GM12864 (cell line): ENCODE data around the gene PTGS1.
"Not testable (repeated sequence)": the region's sequence is repeated elsewhere in the genome, so short reads cannot be mapped to it uniquely, and the experiment has no call there.

ENCODE experiments used
- DNase-seq: peaks from one replicate; pipeline ENCODE4 v3.0.0-alpha.2; 2011; ENCODE audit warnings: low read depth
- H3K4me3 ChIP-seq: 2 replicates; pipeline ENCODE4 v1.5.1; 2011; ENCODE audit warnings: mild to moderate bottlenecking, low read depth, low read length, control low read depth
- CTCF ChIP-seq: IDR thresholded peaks from 2 replicates; pipeline ENCODE4 v1.5.1; 2011; ENCODE audit warnings: low read depth, mild to moderate bottlenecking, moderate library complexity, low read length, control low read depth, inconsistent platforms; ENCODE audit errors: missing control alignments

The PTGS1 gene

DNA sequence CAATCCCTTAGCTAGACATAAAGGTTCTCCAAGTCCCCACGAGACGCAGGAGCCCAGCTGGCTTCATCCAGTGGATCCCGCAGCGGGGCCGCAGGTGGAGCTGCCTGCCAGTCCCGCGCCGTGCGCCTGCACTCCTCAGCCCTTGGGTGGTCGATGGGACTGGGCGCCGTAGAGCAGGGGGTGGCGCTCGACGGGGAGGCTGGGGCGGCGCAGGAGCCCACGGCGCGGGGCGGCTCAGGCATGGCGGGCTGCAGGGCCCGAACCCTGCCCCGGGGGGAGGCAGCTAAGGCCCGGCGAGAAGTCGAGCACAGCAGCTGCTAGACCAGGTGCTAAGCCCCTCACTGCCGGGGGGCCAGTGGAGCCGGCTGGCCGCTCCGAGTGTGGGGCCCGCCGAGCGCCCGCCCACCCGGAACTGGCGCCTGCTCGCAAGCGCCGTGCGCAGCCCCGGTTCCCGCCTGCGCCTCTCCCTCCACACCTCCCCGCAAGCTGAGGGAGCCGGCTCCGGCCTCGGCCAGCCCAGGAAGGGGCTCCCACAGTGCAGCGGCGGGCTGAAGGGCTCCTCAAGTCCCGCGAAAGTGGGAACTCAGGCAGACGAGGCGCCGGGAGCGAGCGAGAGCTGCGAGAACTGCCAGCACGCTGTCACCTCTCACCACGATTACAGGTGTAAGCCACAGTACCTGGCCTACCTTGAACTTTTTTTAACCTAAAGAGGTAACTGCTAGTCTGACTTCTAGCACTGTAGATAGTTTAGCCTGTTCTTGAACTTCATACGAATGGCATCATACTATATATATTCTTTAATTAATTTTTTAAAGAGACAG is 35.5 kb downstream of the PTGS1 start:
- TF ChIP-seq CTCF = no peak
- no peak overlapping the region for H3K4me3 ChIP-seq
- DNase-seq = no peak

GRCh38 chr9:122414108-122414507 is 43.3 kb downstream of the PTGS1 start:
- not testable (repeated sequence) for H3K4me3 ChIP-seq, DNase-seq

GRCh38 chr9:122418016-122418415 is 47.2 kb downstream of the PTGS1 start:
- H3K4me3 ChIP-seq = no peak overlapping the region
- no peak for DNase-seq
- no peak for TF ChIP-seq CTCF

DNA sequence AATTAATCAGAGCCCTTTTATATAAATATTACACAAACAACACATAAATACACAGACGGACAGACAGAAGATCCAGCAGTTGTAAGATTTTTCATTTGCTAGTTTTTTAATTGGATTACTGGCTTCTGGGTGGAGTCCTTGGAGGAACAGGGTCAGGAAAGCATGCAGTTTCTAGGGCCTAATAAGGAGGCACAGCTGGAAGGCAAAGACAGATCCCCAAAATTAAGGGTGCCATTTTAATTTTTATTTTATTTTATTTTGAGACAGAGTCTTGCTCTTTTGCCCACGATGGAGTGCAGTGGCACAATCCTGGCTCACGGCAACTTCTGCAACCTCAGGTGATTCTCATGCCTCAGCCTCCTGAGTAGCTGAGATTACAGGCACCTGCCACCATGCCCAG is 49.5 kb downstream of the PTGS1 start:
- DNase-seq = no peak
- TF ChIP-seq CTCF = no peak
- no peak overlapping the region for H3K4me3 ChIP-seq

GRCh38 chr9:122425087-122425486 is 54.3 kb downstream of the PTGS1 start:
- no peak for TF ChIP-seq CTCF
- no peak for DNase-seq
- no peak overlapping the region for H3K4me3 ChIP-seq

GRCh38 chr9:122426723-122427122 is 55.9 kb downstream of the PTGS1 start:
- TF ChIP-seq CTCF = no peak
- H3K4me3 ChIP-seq = no peak overlapping the region
- no peak for DNase-seq

DNA sequence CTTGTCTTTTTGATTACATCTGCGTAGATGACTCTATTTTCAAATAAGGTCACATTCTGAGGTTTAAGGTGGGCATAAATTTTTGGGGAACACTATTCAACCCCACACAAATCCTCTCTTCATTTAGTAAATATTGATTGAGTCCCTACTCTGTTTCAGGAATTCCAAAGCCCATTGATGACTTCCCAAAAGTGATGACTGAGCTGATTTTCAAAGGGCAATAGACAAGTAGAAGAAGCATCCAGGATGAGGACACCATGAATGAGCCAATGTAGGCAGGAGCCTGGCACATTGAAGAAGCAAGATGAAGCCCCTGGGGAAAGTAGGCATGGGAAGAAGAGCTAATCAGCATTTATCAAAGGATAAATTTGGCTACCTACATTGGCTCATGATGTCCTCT is 71.7 kb downstream of the PTGS1 start:
- TF ChIP-seq CTCF = no peak
- no peak for DNase-seq
- H3K4me3 ChIP-seq = no peak overlapping the region
